IPS DF 6.9 (cell line): ENCODE results near the gene PRND.
"Not testable (repeated sequence)": the region's sequence is repeated elsewhere in the genome, so short reads cannot be mapped to it uniquely, and the experiment has no call there.

Source experiments
- DNase-seq: peaks from one replicate; pipeline ENCODE4 v3.0.0-alpha.2; 2013; ENCODE audit warnings: low read depth, low spot score
- H3K27ac ChIP-seq: one replicate; pipeline ENCODE4 v1.5.1; 2013; ENCODE audit warnings: low read length, control low read depth
- H3K27me3 ChIP-seq: 2 replicates; pipeline ENCODE4 v1.6.1; 2013; ENCODE audit warnings: mild to moderate bottlenecking, low read length; ENCODE audit not compliant: control insufficient read depth, insufficient read depth
- H3K36me3 ChIP-seq: 2 replicates; pipeline ENCODE4 v1.6.1; 2013; ENCODE audit warnings: low read length; ENCODE audit not compliant: control insufficient read depth, insufficient read depth
- H3K4me1 ChIP-seq: 2 replicates; pipeline ENCODE4 v1.6.1; 2013; ENCODE audit warnings: low read length; ENCODE audit not compliant: control insufficient read depth, insufficient read depth
- H3K4me3 ChIP-seq: 2 replicates; pipeline ENCODE4 v1.5.1; 2013; ENCODE audit warnings: mild to moderate bottlenecking, low read length
- H3K9me3 ChIP-seq: 2 replicates; pipeline ENCODE4 v1.6.1; 2013; ENCODE audit warnings: low read length, inconsistent platforms; ENCODE audit not compliant: control insufficient read depth, insufficient read depth
- WGBS: extraction: QIAGEN DNeasy Blood & Tissue Kit; methylation state at CpG from one replicate; pipeline ENCODE4 v1.1.7; 2013; ENCODE audit warnings: mixed read lengths, missing lambda C conversion rate; ENCODE audit not compliant: insufficient read length, insufficient coverage; 5-methylcytosine and 5-hydroxymethylcytosine counted together

The PRND gene

GRCh38 chr20:4706941-4707340 lies 14.8 kb upstream of the PRND start:
- no CpG with 5 or more reads among the region's 12 CpGs for WGBS
- not testable (repeated sequence) for DNase-seq, H3K36me3 ChIP-seq, H3K4me1 ChIP-seq, H3K27ac ChIP-seq, H3K4me3 ChIP-seq, H3K27me3 ChIP-seq, H3K9me3 ChIP-seq

DNA sequence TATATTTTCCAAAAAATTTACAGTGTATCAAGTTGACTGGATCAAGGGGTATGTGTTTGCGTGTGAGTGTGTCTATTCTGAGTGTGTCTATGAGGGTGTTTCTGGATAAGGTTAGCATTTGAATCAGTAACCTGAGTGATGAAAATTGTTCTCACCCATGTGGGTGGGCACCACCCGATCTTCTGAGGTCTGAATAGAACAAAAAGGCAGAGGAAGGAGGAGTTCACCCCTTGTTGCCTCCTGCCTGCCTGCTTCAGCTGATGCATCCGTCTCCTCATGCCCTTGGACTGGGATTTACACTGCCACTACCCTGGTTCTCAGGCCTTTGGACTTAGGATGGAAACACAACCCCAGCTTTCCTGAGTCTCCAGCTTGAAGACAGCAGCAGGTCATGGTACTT lies 13.7 kb upstream of the PRND start:
- Histone ChIP-seq H3K9me3 (no peaks in the 10 kb centered on the region), H3K27ac (no peak overlapping the region), H3K27me3 (no peaks in the 10 kb centered on the region), H3K4me1 (peaks cover 8% of the 10 kb centered on the region), H3K4me3 (no peak overlapping the region), H3K36me3 (no peaks in the 10 kb centered on the region)
- DNase-seq, result no peak
- no CpG with 5 or more reads among the region's 3 CpGs for WGBS

DNA sequence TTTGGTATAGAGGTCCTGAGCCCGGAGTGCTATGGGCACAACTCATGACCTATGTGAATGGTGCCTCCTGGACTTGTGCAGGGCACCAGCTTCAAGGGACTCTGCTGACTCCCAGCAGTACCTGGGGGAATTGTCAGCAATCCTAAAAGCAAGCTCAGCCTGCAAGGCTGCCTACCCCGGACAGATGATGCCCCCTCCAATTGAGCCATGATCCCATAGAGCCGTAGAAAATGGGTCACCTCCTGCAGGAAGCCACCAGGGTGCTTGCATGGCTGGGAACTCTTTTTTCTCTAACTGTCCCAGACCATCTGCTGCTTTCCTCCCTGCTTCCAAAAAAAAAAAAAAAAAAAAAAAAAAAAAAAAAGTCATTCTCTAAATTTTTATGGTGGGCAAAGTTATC lies 12.9 kb upstream of the PRND start:
- no CpG with 5 or more reads among the region's 3 CpGs for WGBS
- no peak overlapping the region for H3K27ac ChIP-seq
- peaks cover 7% of the 10 kb centered on the region; the same call in 1 of the 2 replicates for H3K4me1 ChIP-seq
- H3K9me3 ChIP-seq, result no peaks in the 10 kb centered on the region
- no peaks in the 10 kb centered on the region for H3K27me3 ChIP-seq
- H3K36me3 ChIP-seq, result no peaks in the 10 kb centered on the region
- no peak for DNase-seq
- H3K4me3 ChIP-seq, result no peak overlapping the region

GRCh38 chr20:4709261-4710105 lies 12.2 kb upstream of the PRND start:
- WGBS, result no CpG with 5 or more reads among the region's 10 CpGs
- no peak for DNase-seq
- Histone ChIP-seq H3K4me3 (no peak overlapping the region), H3K9me3 (no peaks in the 10 kb centered on the region), H3K36me3 (no peaks in the 10 kb centered on the region), H3K27ac (no peak overlapping the region), H3K4me1 (peaks cover under 1% of the 10 kb centered on the region; the same call in 1 of the 2 replicates), H3K27me3 (no peaks in the 10 kb centered on the region)

DNA sequence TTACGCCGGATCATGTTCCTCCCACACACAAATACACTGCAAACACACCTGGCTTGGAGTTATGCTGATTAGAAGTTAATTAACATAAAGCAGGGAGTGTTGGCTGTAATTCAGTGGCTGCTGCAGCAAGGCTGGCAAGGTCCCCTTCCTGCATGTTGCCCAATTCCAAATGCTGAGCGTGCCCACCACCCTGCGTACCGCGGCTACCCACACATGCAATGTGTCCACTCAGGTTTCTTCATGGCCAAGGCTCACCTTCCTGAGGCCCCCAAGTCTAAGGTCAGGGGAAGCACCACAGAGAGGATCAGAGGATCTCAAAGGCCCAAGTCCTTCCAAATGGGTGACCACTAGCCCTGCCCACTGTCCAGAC lies 11.6 kb upstream of the PRND start:
- no CpG with 5 or more reads among the region's 6 CpGs for WGBS
- Histone ChIP-seq H3K36me3 (no peaks in the 10 kb centered on the region), H3K9me3 (no peaks in the 10 kb centered on the region), H3K4me3 (no peak overlapping the region), H3K27me3 (no peaks in the 10 kb centered on the region), H3K27ac (no peak overlapping the region), H3K4me1 (no peaks in the 10 kb centered on the region)
- no peak for DNase-seq

DNA sequence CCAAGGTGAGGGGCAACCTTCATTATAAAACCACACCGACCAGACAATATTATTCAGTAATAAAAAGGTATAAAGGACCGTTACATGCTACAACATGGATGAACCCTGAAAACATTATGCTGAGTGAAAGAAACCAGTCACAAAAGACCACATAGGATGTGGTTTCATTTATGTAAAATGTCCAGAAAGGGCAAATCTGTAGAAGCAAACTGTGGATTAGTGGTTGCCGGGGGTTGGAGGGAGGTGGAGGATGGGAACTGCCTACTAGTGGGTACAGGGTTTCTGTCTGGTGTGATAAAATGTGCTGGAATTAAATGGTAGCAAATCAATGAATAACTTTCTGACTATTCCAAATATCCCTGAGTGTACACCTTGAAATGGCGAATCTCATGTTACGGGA lies 10.2 kb upstream of the PRND start:
- Histone ChIP-seq H3K4me3 (no peak overlapping the region), H3K4me1 (no peaks in the 10 kb centered on the region)
- no CpG with 5 or more reads among the region's 5 CpGs for WGBS

GRCh38 chr20:4713401-4713800 lies 8.3 kb upstream of the PRND start:
- Histone ChIP-seq H3K36me3 (no peaks in the 10 kb centered on the region), H3K4me1 (no peaks in the 10 kb centered on the region), H3K4me3 (no peak overlapping the region), H3K27me3 (no peaks in the 10 kb centered on the region), H3K27ac (no peak overlapping the region), H3K9me3 (no peaks in the 10 kb centered on the region)
- no CpG with 5 or more reads among the region's 7 CpGs for WGBS
- DNase-seq, result no peak

More for the DNA sequence above, 10.2 kb upstream of the PRND start:
- no peaks in the 10 kb centered on the region for H3K27me3 ChIP-seq
- H3K27ac ChIP-seq, result no peak overlapping the region
- no peaks in the 10 kb centered on the region for H3K9me3 ChIP-seq
- H3K36me3 ChIP-seq, result no peaks in the 10 kb centered on the region
- no peak for DNase-seq

GRCh38 chr20:4714818-4715217 lies 6.9 kb upstream of the PRND start:
- Histone ChIP-seq H3K4me3 (no peak overlapping the region), H3K36me3 (no peaks in the 10 kb centered on the region), H3K4me1 (no peaks in the 10 kb centered on the region), H3K27ac (no peak overlapping the region), H3K9me3 (no peaks in the 10 kb centered on the region), H3K27me3 (no peaks in the 10 kb centered on the region)
- WGBS, result no CpG with 5 or more reads among the region's 1 CpG
- DNase-seq, result no peak

- H3K4me3 ChIP-seq, result no peak overlapping the region
- peaks cover 3% of the 10 kb centered on the region; the same call in 1 of the 2 replicates for H3K4me1 ChIP-seq
- no CpG with 5 or more reads among the region's 12 CpGs for WGBS
- no peak overlapping the region for H3K27ac ChIP-seq
- no peaks in the 10 kb centered on the region for H3K36me3 ChIP-seq
- H3K9me3 ChIP-seq, result no peaks in the 10 kb centered on the region
- H3K27me3 ChIP-seq, result no peaks in the 10 kb centered on the region
- DNase-seq, result no peak
These were observed 3.7 kb upstream of the PRND start for GRCh38 chr20:4717816-4718570.

- H3K4me3 ChIP-seq, result no peak overlapping the region
- H3K36me3 ChIP-seq, result no peaks in the 10 kb centered on the region
- H3K27ac ChIP-seq, result no peak overlapping the region
- H3K27me3 ChIP-seq, result no peaks in the 10 kb centered on the region
- peaks cover 3% of the 10 kb centered on the region; the same call in 1 of the 2 replicates for H3K4me1 ChIP-seq
- H3K9me3 ChIP-seq, result no peaks in the 10 kb centered on the region
- WGBS, result no CpG with 5 or more reads among the region's 2 CpGs
- no peak for DNase-seq
These were observed 2.5 kb upstream of the PRND start for GRCh38 chr20:4719190-4719589.
